GM19463 (cell line): Measurements from ENCODE around the gene DPCD.

Source experiments
- ATAC-seq: cut with Tn5 transposase; IDR thresholded peaks from one replicate; pipeline ENCODE4 v1.9.1; 2021; ENCODE audit warnings: mild to moderate bottlenecking, moderate library complexity; ENCODE audit not compliant: unreplicated experiment

DPCD gene

DNA sequence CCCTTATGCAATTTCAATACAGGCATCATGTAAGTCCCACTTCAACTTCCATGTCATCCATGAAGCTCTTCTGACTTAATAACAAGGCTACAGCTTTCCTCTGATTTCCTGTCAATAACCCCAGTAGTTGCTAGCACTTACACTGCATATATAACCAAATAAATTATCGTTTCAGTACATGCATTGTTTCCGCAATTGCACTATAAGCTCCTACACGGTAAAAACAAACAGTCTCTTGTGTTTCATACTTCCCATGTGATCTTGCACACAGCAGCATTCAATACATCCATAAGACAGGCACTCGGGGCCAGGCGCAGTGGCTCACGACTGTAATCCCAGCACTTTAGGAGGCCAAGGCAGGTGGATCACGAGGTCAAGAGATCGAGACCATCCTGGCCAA, 65.4 kb downstream of the DPCD start:
- ATAC-seq = no peak

DNA sequence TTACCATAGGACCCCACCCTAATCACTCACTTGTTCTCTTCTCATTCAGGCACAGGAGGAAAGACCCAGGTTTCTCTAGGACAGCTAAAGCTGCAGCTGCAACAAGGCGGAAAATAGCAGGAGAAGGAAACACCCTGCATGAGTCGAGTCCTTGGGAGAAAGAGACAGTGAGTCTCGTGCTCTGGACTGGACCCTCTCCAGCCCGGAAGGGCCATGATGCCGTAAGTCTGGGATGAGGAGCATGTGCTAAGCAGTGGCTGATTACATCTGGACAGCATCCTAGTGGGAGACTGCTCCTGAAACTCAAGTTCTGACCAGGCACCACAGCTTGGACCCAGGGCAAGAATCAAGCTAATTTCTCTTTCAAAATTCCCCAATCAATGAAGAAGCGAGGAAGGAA, 67.4 kb downstream of the DPCD start:
- ATAC-seq = no peak

- no peak for ATAC-seq
Observed at GRCh38 chr10:101656890-101657289, 68.8 kb downstream of the DPCD start.

GRCh38 chr10:101658975-101659374, 70.9 kb downstream of the DPCD start:
- no peak for ATAC-seq
